Non-pigmented ciliary epithelial cell (primary cell): ENCODE results near the gene MAP4K4.
A peak's percentile ranks its signal among the peaks of the same experiment; 100 is the strongest.

ENCODE experiments used
- DNase-seq: peaks from one replicate; pipeline ENCODE4 v3.0.0-alpha.2; 2010; ENCODE audit warnings: low read depth

The MAP4K4 gene

DNA sequence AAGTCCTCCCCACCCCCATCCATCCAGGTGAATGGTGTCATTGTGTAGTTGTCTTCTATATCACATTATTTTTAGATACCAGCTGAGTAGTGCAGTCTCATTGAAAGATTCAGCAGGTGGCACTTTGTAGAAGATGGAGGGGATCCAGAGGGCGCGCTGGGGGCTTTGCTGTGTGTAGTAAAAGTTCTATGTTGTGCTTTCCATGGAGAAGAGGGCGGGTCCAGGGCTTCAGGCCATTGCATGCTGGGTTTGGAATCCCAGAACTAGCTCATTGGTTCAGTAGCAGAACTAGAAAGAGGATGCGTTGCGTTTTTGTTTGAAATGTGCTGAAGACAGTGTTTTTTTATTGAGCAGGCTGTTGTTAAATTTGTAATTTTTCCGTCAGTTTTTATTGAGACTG, 120.0 kb downstream of the MAP4K4 start:
- DNase-seq, result no peak

DNA sequence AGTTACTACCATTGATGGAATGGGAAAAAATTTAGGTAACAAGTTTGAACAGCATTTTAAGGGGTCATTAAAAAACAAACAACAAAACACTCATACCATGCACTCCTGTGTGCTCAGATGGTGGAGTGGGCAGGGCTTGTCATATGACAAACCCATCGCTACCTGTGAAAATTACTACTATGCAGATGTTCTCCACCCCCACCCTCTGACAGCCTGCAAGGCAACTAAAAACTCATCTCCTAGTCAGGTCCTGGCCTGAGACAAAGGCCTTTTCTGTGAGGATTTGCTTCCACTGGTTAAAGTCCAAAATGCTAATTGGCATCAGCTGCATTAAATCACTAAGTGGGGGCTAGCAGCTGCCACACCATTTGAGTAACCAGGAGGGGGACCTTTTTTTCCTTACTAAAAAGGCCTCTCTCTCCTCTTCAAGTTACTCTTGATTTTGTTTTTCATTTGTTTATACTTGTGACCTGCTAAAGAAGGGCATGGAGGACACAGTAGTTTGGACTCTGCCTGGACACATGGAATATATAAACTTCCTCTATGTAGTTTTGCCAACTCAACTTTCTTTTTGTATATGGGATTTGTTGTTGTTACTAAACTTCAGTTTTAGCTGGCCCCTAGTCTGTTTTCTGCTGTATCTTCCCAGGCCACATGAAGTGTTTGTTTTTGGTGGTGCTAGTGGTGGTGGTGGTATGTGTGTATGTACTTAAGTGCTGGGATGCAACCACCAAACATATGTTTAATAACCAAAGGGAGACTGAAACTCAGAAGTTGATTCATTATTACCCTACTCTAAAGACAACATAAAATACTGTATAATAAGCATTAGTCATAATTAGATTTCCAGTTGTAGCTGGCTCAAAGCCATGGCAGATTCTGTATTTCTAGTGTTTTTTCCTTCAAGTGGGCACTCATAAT, 121.3 kb downstream of the MAP4K4 start:
- no peak for DNase-seq

DNA sequence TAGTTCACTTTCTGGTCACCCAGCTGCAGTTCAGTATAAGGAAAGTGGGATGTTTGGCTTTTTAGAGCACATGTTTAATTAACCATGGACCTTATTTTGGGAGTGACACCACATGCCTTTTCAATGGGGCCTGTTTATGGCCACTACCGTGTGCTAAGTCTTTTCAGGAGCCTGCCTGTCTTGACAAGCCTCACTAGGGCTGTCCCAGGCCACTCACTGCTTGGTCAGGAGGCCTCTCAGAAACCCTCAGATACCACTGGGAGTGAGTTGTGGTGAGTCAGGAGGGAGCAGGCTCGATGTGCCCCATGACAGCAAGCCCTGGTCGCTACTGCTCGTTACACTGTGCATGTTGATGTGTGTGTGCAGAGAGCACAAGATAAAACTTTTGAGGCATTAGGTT, 123.0 kb downstream of the MAP4K4 start:
- no peak for DNase-seq

DNA sequence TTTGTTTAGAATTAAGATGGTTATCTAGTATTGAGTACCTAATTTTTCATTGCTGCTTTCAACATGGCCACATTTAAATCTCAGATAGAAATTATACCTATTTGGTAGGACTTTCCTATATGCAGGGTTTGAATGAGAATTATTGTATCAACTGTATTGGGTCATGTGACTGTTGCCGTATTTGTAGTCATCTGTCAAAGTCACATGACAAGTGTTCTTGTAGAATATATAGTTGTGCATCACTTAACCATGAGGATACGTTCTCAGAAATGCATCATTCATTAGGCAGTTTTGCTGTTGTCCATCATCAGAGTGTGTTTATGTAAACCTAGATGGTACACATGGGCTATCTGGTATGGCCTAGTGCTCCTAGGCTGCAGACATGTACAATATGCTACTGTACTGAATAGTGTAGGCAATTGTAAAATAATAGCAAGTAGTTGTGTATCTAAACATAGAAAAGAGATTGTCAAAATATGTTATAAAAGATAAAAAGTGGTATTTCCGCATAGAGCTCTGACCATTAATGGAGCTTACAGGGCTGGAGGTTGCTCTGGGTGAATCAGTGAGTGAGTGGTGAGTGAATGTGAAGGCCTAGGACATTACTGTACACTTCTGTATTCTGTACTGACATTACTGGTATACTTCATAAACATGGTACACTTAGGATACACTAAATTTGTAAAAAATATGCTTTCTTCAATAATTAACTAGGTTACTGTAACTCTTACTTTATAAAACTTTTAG, 123.7 kb downstream of the MAP4K4 start:
- DNase-seq, result no peak

DNA sequence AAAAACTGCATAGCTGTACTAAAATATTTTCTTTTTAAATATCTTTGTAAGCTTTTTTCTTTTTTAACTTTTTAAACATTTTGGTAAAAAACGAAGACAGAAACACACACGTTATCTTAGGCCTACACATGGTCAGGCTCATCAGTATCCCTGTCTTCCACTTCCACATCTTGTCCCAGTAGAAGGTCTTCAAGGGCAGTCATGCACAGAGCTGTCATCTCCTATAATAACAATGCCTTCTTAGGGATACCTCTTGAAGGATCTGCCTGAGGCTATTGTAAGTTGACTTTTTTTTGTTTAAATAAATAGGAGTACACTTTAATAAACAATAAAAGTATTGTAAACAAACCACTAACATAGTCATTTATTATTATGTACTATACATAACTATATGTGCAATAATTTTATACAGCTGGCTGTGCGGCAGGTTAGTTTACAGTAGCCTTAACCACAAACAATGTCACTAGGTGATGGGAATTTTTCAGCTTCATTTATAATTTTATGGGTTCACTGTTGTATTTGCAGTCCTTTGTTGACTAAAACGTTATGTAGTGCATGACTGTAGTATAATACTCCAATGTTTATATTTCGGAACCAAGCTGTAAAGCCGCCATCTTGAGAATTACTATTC, 124.4 kb downstream of the MAP4K4 start:
- no peak for DNase-seq

DNA sequence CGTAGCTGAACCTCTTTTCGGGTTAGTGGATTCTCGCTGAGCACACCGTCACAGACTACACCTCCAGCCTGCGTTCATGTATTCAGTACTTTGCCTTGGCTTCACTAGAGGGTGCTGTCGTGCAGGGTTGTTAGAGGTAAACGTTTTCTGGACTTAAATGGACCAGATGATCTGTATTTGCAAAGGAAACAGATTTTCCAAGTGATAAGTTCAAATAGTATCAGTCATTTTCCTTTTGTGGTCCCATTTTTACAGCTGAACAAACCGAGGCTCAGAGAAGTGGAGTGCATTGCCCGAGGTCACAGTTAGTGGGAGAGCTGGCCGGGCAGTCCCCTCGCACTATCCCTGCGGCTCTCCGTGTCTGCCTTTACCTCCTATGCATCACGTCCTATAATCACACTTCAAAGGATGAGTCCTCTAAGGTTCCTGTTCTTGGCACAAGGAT, 125.9 kb downstream of the MAP4K4 start:
- no peak for DNase-seq

DNA sequence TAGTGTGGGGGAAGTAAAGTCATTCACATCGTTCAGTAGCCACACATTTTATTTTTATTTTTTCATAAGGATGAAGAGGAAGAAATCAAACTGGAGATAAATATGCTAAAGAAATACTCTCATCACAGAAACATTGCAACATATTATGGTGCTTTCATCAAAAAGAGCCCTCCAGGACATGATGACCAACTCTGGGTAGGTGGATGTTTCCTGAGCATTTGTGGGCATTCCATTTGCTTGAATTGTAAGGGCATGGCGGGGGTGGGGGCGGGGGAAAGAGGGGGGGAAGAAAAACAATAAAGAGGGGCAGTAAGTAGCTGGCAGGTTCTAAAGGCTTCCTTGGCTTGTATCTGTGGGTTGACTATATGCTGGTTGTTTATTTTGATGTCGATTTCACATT, 126.4 kb downstream of the MAP4K4 start:
- no peak for DNase-seq

DNA sequence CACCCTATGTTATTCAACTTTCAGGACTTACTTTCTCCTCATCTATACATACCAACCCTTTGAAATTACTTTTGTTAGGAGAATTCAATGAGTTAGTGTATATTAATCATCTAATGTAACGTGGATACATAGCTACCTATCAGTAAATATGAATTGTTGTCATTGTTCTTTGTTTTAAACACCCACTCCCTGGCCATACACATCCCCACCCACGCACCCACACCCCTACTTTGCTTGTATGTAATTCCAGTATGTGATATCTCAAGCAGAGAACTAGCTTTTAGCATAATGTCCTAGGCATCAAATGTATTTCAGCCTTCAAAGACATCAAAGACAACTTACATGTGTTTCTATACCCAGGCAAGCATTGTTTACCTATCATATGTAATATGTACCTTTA, 129.2 kb downstream of the MAP4K4 start:
- no peak for DNase-seq

DNA sequence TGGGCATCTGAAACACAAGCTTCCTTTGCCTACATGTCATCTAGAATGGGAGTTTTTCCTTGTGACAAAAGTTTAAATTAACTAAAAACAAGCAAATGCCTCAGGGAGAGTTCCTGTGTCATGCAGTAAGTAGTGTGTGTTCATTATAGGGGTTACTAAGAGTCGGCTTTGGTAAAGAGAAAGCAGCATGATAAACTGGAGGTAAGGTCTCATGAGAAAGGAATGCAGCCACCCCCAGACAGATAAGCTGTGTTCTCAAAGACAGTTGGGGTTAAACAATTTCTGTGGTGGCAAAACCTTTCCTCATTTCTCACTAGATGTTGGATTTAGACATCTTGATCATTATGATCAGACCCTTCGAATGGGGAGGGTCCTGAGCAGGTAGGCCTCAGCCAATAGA, 129.7 kb downstream of the MAP4K4 start:
- DNase-seq, result peak; percentile 93

DNA sequence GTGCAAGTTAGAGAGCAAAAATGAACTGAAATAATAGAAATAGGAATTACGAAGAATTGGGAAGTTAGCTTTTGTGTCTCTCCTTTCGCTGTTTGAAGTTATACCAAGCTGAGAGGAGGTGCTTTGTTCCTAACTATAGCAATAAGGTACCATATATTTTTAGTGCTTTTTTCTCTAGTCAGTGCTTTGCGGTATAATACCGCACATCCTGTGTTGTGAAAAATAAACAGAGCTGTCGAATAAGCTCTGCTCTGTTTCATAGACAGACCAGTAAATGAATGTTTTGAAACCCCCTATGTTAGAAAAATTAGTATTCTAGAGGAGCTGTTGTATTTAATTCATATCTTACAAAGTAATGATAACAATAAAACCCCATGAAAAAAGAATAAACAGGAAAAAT, 130.8 kb downstream of the MAP4K4 start:
- DNase-seq, result no peak

DNA sequence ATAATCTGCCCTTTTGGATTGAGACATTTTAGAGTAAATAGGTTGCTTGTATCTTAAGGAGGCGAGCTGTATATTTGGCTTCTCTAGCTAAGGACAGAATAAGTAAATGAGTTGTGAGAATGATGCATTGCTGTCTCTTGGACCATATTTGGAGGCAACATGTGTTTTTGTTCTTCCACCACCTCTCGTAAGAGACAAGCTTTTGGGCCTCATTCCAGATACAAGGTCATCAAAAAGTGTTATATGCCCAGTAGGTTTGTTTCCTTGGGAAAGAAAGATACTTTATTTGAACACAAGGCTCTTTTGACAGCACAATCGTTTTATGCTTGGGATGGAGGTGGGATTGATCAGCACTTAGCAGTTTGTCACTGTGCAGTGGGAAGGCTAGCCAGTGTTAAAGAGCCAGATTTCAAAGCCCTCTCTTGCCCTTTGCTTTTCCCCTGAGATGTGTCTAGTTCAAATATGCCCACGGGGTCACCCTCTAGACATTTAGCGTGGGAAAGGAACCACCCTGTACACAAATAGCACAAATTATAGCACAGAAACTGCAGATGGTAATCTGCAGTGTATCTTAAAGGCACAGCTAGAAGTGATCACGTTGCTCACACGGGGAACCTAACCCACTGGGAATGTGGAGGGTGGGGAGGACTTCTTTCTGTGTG, 131.3 kb downstream of the MAP4K4 start:
- DNase-seq, result no peak

DNA sequence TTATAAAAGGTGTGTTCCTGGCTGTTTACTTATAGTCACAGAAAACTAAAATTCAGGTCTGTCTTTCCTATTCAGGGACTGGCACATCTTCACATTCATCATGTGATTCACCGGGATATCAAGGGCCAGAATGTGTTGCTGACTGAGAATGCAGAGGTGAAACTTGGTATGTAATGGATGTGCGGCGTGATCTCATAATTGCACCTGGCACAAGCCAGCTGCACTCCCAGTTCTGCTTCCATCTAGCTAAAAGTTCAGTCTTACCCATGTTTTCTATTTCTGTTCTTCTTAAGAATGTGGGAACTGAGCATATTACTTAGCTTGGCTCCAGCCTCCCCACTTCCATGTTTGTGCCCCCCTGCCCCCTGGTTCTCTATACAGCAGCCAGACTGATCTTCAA, 131.9 kb downstream of the MAP4K4 start:
- no peak for DNase-seq

DNA sequence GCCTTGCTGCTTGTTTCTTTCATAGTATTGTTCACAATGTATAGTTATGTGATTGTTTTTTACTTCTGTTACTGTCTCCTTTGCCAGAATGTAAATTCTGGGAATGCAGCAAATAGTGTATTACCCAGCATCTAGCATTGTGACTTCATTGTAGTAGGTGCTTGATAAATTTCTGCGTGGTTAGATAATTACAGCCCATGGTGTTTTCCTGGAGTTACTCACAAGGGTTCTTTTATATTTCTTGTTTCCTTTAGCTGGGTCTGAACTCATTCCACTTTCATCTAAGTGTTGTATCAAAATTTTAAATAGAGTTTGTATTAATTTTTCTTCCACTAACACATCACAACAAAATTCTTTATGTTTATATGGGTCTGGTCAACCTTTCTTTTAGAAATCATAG, 132.6 kb downstream of the MAP4K4 start:
- no peak for DNase-seq

DNA sequence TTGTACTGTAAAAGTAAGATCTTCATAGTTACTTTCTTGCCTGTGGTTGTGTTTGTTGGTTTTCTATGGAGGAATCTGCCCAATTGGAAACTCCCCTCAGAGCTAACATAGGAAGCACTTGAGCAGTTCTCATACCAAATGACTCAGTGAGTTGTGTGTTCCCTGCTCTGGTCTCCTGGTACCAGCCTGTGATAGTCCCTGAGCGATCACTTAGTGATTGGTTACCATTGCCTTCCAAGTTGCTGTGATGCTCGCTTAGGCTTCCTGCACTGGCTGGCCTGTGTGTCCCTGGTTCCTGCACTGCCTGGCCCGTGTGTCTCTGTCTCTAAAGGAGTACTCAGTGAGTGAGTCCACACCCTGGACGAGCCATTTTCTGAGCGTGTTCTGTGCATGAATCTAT, 133.0 kb downstream of the MAP4K4 start:
- DNase-seq, result peak; percentile 69

DNA sequence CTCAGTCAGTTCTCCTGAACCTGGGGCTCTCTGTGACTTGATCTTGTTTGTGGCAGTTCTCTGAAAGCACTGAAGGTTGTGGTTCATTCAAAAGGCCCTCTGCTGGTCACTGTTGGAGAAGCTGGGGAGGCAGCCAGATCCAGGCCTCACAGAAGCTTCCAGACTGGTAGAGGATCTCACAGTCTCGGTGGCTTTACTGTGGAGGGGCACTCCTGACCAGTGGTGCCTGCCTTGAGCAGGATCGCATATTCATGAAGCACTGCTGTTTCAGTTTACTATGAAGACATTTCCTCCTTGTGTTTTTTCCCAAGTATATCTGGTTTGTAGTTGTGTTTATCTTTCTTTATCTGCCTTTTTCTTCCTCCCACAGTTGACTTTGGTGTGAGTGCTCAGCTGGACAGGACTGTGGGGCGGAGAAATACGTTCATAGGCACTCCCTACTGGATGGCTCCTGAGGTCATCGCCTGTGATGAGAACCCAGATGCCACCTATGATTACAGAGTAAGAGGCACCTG, 133.9 kb downstream of the MAP4K4 start:
- DNase-seq, result peak; percentile 47

DNA sequence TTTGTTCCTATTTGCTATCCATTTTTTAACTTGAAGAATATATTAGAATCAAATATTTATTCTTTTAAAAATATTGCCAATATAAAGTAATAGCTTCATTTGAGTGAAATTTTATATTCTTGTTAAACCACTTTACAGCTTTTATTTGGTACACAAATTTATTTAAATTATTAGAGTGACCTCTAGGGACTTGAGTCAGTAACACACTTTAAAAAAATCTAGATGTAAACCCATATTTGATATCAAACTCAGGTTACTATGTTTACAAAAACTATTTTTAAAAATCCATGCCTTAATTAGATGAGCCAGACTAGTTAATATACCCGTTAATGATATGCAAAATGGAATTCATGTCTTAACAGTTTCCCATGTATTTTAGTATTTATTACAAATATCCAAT, 134.6 kb downstream of the MAP4K4 start:
- DNase-seq, result no peak

DNA sequence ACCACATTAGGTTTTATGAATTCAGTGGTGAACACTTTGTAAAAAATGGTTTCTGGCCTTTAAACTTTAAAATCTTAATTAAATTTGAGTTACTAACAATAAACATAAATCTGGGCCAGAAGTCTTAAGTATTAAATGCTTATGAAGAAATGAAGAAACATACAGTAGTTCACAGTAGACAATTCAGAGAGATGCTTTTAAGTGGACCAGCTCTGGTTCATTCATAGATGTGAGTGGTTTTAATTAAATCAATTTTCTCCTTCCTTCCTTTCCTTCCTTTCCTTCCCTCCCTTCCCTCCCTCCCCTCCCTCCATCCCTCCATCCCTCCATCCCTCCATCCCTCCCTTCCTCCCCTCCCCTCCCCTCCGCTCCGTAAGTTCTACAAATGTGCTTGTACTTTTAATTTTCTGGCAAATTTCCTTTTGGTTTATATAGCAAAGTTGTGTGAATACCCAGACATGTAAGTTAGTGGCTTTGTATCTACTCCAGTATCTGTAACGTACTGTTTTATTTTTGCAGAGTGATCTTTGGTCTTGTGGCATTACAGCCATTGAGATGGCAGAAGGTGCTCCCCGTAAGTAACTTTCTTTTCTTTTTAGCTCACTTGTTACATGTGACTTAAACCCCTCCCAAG, 136.5 kb downstream of the MAP4K4 start:
- no peak for DNase-seq

DNA sequence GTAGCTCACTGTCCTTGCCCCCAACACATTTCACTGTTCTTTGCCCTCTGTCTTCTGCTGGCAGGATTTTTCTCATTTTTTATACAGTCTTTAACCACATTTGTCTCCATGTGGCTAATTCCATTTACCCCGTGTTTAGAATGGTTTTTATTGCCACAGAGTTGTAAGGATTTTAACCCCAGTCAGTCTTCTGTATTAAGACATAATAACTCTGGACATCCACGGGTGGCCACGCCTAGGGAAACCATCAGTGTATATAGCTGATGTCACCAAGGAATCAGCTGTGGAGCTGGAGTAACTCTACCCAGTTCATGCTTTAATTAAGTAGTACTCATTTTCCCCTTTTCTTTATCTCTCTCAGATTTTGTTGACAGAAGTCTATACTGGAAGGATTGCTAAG, 139.8 kb downstream of the MAP4K4 start:
- DNase-seq, result no peak

DNA sequence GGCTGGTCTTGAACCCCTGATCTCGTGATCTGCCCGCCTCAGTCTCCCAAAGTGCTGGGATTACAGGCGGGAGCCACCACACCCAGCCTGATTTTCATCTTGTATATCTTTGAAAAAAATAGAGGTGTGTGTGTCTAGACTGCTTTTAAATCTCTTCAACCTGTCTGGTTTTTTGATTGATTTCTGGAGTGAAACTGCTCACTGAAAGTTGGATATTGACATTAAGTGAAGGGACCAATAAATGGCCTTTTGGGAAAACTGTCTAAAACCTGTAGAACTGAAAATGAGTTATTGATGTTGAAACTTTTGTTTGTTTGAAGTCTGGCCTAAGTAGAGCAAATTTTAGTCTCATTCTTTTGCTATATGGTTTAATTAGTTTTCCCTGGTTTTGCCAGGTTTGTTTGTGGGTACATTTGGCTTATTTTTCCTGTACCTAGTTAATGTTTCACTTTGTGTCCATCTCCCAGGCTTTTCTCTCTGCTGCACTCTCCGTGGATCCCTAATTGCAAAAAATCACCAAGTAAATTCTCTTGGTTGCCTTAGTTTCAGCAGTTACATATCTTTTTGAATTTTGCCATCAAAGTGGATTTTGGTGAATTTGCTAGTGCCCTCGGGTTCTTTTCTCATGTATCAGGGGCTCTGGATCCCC, 144.3 kb downstream of the MAP4K4 start:
- no peak for DNase-seq

DNA sequence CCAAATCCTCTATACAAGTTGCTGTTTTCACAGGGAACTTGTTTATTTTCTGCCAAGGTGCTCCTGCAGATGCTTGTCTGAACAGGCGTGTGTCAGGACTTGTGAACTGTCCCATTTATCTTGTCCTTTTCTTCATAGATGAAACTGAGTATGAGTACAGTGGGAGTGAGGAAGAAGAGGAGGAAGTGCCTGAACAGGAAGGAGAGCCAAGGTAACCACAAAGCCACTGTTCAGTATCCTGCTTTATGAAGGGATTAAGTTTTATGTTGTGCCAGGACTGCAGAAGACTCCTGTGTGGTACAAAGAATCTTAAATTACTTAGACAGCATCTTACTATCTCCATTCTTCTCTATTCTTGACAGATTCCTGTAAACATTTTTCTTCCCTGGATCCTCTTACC, 145.0 kb downstream of the MAP4K4 start:
- DNase-seq, result no peak

DNA sequence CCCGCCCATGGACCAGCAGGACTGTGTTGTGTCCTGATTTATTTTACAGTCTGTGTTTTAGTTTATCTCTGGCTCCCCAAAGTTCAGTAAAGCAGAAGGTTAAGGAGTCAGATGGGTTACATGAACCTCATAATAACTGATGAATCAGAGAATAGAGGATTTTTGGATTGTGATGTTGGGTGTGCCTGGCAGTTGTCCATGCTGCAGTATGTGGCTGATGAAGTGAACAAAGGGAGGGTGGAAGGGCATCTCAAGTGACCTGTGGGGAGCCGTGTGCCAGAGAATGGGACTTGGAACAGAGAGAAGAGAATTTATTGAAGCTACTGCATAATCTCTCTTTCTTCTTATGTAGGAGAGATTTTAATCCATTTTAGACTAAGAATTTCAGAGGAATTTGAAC, 145.5 kb downstream of the MAP4K4 start:
- DNase-seq, result no peak
